Anterior cingulate cortex (tissue), 58 donors: ENCODE results near the gene ERBIN.
"Not testable (repeated sequence)": the region's sequence is repeated elsewhere in the genome, so short reads cannot be mapped to it uniquely, and the experiment has no call there.

Experiments
- DNase-seq, 58 donors: peaks; one replicate each; lab custom pipeline; 2025; lab: John Stamatoyannopoulos, UW

ERBIN gene

DNA sequence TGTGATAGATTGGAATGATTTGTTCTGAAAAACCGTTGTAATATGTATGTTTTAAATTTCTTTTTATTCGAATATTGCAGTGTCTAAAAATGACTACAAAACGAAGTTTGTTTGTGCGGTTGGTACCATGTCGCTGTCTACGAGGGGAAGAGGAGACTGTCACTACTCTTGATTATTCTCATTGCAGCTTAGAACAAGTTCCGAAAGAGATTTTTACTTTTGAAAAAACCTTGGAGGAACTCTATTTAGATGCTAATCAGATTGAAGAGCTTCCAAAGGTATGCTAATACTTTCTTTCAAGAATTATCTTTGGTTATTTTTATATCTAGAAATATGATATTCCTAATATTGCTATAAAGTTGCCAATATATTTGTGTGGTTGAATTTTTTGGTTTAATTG lies 66.3 kb downstream of the ERBIN start:
- no peak for DNase-seq

DNA sequence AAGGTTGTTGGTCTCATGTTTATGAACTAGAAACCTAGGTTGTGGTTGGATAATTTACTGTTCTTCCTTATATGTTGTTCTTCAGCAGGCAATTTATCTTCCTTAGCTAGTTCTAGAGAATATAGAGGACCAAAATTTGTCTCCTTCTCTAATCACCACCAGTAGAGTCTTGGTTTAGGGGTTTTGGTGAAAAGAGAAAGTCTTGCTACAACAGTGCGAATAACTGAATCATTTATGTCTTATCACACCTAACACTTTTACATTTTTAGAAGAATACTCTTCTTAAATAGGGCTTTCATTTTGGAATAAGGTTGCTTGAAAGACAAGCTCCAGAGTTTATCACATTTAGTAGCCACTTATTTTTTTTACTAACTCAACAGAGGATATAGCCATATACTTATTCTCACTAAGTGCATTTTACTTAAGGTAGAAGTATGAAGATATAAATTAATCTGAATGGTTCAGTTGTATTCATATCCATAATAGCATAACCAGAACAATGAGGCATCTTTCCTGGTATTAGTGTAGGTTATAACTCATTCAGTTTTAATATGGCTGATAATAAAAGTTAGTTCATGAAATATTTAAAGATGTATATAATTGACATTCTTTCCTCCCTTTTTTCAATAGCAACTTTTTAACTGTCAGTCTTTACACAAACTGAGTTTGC lies 67.9 kb downstream of the ERBIN start:
- DNase-seq, result no peak

DNA sequence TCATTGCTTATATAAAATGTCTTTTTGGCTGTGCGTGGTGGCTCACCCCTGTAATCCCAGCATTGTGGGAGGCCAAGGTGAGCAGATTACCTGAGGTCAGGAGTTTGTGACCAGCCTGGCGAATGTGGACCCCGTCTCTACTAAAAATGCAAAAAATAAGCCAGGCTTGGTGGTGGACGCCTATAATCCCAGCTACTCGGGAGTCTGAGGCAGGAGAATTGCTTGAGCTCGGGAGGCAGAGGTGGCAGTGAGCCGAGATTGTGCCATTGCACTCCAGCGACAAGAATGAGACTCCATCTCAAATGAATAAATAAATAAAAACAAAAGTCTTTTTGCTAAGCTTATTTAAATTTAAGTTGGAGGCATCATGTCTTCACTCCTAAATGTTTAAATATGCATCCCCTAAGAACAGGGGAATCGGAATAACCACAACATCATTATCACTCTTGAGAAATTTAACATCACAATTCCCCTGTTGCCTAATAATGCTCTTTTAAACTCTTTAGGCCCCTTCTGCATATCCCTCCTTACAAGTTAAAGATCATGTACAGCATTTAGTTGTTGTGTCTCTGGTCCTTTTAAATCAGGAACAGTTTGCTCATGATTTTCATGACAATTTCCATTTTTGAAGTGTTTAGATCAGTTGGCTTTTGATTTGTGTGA lies 72.8 kb downstream of the ERBIN start:
- no peak for DNase-seq

DNA sequence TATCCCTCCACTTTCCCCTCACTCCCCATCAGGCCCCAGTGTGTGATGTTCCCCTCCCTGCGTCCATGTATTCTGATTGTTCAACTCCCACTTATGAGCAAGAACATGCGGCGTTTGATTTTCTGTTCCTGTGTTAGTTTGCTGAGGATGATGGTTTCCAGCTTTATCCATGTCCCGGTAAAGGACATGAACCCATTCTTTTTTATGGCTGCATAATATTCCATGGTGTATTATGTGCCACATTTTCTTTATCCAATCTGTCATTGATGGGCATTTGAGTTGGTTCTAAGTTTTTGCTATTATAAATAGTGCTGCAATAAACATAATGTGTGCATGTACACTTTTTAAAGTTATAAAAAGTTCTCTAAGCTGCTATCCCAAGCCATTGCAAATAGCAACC lies 75.6 kb downstream of the ERBIN start:
- DNase-seq, result no peak

DNA sequence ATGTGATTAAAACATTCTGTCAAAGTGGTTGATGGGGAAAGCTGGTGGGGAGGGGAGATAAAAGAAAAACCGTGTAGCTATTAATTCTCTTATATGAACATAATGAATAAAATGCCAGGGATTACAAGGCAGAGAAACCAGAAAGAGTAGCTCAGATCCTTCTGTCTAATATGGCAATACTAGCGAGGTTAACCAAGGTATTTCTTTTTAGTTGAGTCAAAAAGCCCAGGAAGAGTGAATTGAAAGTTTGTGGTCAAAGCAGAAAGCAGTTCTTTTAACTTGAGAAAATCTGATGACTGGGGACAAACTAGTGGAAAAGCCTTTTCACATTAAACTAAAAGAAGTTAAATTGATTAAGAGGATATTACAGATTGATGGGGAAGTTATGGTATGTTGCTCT lies 76.0 kb downstream of the ERBIN start:
- no peak for DNase-seq

DNA sequence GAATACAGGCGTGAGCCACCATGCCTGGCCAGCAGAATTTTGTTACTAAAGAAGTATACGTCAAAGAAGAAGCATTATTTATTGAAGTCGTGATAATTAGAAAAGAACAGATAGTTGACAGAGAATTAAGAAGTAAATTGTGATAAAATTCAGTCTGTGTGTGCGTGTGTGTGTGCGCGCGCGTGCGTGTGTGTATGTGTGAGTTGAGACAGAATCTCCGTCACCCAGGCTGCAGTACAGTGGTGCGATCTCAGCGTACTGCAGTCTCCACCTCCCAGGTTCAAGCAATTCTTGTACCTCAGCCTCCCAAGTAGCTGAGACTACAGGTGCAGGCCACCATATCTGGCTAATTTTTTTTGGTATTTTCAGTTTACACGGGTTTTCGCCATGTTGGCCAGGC lies 77.8 kb downstream of the ERBIN start:
- no peak for DNase-seq

DNA sequence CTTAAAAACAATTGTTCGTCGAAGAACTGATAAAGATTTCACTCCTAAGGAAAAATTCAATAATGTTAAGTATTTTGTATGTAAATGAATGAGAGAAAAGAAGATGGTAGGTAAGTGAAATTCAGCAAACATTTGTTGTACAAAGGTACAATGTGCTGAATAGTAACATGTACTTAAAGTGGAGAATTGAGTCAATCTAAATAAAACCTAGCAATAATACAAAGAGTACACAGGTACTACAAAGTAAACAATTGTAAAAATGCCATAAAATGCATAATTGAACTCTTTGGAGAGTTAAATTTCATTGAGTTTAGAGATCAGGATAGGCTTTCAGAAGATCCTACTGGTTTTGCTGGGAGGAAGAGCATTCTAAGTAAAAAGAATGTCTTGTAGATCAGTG lies 82.9 kb downstream of the ERBIN start:
- DNase-seq, result no peak

DNA sequence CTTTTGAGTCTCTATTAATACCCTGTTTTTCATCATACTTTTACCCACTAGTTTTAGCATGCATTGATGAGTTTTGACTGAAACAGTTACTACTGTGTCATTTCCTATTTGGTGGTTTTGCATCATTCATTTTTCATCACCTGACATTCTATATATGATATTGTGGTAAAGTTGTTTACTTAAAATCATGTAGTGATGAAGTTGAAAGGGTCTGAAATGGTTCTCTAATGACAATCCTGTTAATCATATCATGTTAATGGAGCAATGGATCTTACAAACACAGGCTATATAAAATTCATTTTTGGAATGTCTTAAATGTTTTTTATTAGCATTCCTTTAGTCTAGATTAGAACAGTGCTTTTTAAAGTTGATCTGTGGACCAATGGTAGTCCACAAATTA lies 84.1 kb downstream of the ERBIN start:
- DNase-seq, result no peak

DNA sequence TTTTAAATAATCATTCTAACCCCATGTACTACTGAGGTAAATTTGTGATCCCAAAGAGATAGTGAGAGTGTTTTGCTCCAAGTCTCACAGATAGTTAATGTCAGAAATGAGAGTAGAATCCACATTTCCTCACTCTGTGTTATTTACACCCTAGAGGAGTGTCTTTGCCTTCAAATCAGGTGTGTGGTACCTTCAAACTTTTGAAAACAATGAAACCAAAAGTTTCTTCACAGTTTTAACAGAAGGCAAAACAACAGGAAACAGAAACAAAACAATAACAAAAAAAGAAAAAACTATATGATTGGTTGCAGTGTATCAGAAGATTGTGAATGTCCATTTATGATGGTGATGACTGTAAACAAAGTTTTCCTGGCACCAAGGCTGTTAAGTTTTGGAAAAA lies 85.9 kb downstream of the ERBIN start:
- DNase-seq, result no peak

DNA sequence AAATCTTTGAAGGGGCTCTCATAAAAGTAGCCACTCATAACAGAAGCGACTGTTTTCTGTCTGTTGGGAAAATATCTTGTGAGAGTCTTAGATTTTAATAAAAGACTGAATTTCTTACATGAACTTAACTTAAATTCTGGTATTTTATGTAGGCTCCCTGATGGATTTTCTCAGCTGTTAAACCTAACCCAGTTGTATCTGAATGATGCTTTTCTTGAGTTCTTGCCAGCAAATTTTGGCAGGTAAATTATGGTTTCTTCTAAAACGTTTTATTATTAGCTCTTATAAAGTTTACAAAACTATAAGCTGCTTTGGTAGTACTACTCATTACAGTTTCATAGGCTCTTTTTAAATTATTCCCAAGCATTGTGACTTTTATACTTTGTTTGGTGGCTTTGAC lies 87.0 kb downstream of the ERBIN start:
- DNase-seq, result no peak

DNA sequence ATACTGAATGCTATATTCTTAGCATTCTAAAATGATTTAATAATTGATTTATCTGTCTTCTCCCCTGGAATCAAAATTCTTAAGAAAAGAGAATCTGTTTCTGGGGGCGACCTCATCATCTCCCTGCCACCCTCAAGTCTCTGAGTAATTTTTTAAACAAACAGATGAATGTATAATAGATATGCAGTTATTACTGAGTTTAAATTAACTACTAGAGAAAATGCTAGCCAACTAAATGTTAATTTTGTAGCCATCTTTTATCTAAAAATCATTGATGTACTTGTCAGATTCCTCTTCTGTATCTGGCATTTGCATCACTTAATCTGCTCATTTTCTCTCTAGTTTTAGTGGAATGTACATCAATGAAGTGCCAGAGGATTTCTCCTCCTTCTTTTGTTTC lies 87.5 kb downstream of the ERBIN start:
- DNase-seq, result no peak

DNA sequence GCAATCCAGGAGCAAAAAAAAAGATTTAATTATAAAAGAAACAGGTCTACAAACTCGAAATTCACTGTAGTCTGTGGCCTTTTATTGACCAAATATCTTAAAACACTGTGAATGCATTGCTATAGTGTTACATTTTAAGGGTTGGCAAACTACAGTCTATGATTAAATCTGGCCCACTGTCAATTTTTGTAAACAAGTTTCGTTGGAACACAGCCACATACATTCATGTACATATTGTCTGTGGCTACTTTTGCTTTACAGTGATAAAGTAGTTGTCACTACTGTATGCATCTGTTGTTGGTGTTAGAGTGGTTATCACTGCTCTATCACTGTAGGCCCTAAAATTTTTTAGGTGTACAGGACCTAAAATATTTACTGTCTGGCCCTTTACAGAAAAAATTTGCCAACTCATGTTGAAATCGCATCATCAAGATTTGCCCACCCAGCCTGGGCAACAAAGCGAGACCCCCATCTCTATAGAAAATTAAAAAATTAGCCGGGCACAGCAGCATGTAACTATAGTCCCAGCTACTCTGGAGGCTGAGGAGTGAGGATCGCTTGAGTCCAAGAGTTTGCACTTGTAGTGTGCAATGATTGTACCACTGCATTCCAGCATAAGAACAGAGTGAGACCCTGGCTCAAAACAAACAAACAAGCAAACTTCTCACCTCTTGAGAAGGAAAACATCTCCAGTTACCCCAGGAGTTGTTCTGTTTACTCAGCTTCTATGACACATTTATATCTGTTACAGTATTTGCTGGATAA lies 89.0 kb downstream of the ERBIN start:
- DNase-seq, result no peak

DNA sequence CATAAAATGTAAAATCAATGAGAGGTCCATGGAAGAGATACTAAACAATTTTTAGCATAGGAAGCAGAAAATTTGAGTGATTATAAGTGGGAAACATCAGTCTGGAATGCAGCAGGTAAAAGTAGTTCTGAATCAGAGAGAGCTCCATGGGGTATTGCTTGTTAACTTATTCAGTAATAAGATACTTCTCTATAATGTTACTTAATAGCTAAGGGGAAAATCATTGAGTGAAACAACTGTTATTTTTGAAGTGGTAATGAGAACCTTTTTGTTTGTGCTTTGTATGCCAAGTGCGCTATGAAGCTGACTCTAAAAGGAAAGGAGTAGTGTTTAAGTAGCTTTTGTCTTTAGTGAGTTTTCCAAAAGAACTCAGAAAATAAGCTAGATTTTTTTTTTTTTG lies 95.2 kb downstream of the ERBIN start:
- no peak for DNase-seq

DNA sequence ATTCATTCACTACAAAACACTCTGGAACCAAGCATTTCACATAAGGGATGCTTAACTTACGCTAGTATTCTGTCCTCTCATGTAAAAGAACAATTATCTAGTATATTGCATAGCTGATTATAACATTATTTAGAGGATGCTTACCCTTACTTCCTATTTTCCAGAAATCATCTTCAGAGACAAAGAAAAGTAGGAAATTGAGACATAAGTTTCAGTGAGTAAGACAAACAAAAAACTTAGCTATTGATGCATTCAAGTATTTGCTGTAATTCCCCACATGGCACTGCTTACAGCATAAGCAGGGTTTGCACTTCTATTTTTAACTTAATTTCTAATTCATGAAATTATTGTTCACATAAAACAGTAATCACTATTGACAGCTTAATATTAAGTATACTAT lies 112.9 kb downstream of the ERBIN start:
- DNase-seq, result no peak

DNA sequence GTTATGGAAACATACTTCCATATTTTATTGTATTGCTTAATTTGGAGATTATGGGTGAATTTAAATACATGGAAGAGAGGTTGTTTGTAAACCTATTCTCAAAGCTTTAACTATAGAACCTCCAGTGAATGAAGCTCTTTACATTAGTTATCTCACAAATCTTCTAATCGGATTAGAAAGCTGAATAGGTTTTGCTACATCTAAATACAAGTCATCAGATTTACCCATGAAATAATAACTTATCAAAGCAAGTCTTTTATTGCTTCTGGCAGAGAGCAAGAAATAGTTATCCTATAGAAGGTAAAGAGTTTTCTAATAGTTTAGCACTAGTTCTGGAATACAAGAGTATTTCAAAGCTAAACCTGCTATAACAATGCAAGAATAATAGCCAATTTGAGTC lies 113.3 kb downstream of the ERBIN start:
- no peak for DNase-seq

DNA sequence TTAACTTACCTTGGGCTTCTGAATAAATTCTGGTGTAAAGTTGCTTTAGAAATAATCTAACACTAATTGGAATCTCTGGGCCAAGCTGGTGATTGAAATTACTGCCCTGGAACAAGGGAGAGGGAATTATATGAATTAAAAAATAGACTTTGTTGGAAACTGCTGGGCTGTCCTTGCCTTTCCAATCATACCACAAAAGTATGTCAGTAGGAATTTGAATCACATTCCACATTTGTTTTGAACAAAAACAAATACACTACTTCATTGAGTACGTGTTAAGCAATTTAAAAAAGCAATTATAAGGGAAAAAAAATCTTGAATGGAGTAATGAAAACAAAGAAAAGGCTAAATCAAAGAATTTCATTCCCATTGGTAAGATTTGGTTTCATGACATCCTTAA lies 115.3 kb downstream of the ERBIN start:
- no peak for DNase-seq

DNA sequence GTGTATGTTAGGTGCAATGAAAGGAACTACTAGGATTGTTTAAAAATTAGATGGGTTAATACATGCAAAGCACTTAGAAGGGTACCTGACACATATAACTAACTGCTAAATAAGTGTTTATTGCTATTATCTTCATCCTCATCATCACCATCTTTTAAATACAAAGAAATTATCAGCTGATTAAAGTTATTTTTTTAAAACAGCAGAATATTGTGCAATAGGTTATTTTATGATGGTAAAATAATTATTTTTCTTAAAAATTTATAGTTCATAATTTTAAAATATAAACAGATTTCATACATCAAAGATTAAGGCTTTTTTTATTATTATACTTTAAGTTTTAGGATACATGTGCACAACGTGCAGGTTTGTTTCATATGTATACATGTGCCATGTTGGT lies 130.9 kb downstream of the ERBIN start:
- no peak for DNase-seq

DNA sequence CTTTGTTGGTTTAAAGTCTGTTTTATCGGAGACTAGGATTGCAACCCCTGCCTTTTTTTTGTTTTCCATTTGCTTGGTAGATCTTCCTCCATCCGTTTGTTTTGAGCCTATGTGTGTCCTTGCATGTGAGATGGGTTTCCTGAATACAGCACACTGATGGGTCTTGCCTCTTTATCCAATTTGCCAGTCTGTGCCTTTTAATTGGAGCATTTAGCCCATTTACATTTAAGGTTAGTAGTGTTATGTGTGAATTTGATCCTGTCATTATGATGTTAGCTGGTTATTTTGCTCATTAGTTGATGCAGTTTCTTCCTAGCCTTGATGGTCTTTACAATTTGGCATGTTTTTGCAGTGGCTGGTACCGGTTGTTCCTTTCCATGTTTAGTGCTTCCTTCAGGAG lies 134.9 kb downstream of the ERBIN start:
- not testable (repeated sequence) for DNase-seq

DNA sequence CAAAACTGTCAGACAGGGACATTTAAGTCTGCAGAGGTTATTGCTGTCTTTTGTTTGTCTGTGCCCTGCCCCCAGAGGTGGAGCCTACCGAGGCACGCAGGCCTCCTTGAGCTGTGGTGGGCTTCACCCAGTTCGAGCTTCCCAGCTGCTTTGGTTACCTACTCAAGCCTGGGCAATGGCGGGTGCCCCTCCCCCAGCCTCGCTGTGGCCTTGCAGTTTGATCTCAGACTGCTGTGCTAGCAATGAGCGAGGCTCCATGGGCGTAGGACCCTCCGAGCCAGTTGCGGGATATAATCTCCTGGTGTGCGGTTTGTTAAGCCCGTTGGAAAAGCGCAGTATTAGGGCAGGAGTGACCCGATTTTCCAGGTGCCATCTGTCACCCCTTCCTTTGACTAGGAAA lies 136.7 kb downstream of the ERBIN start:
- not testable (repeated sequence) for DNase-seq

DNA sequence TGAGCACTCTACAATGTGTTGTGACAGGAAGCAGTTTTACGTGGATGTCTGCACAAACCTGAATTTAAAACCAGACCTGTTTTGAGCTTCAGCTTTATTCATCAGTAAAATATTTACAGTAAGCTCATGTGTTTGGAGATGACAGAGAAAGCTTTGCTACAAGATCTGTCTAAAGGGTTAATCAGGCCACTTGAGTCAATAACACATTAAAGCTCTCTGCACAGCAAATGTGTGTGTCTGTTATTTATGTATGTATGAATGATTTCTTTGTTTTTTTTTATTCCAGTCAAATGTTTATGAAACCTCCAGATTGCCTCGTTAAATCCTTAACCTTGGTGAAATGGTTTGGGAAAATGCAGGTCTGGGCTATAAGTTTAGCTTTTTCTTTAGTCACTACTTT lies 140.5 kb downstream of the ERBIN start:
- no peak for DNase-seq

DNA sequence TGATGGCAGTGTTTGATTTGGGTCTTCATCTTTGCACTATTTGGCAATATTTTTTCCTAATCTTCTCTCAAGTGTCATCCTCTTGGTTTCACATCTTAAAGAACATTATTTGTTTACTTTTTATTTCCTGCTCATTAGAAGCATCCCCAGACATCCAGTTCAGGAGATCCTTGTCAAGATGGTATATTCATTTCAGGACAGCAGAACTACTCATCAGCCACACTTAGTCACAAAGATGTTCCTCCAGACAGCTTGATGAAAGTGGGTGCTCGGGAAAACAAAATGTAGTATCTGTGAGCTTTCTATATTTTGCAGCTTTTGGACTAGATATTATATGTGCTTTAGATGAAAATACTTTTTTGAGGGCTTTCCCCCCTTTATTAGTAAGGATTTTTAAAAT lies 145.7 kb downstream of the ERBIN start:
- no peak for DNase-seq

DNA sequence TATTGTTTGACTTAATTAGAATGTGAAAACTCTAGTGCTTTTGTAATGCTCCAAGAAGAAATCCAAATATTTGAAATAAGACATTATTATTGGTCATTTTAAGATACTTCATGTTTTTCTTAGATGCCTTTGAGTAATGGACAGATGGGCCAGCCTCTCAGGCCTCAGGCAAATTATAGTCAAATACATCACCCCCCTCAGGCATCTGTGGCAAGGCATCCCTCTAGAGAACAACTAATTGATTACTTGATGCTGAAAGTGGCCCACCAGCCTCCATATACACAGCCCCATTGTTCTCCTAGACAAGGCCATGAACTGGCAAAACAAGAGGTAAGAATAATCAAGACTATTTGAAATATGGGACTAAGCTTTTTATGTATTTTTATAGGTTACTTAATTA lies 148.5 kb downstream of the ERBIN start:
- DNase-seq, result no peak
